DOHH2 (cell line): ENCODE measurements around the gene EPM2AIP1.

ENCODE experiments used
- CTCF ChIP-seq: fragments of 200-600 bp; sonication (generic); IDR thresholded peaks from one replicate; pipeline ENCODE4 v1.5.1; 2014; ENCODE audit warnings: antibody characterized with exemption, mild to moderate bottlenecking, low read depth, low read length; ENCODE audit not compliant: poor library complexity, severe bottlenecking
- EZH2phosphoT487 ChIP-seq: fragments of 200-600 bp; sonication (generic); IDR thresholded peaks from 2 replicates; pipeline ENCODE4 v1.6.1; 2017; ENCODE audit warnings: borderline replicate concordance, mild to moderate bottlenecking, antibody characterized with exemption, low read length, moderate library complexity, mixed read lengths

GRCh38 chr3:36957862-36958686 is 34.9 kb downstream of the EPM2AIP1 start:
- no peak for TF ChIP-seq CTCF
- TF ChIP-seq EZH2phosphoT487, result no peak
